K562 (cell line): ENCODE results near the gene CYB5R3. TPM values are rescaled to one million over a fixed set of nuclear protein-coding genes. Genes with fewer than 3 reads are reported as not detected.

Source experiments
- BRCA1 ChIP-seq, 2 experiments: fragments of 450-650 bp in 1 of 2; sonication (generic) in 1 of 2; formaldehyde crosslinking in 1 of 2; IDR thresholded peaks; 2 replicates each; pipeline versions ENCODE4 v1.5.0 to v1.6.1; 2017 to 2020; ENCODE audit warnings: mild to moderate bottlenecking in 1 of 2, missing genetic modification reagents in 1 of 2
- FOXA1 ChIP-seq: fragments of 450-650 bp; IDR thresholded peaks from 2 replicates; pipeline ENCODE4 v1.6.1; 2016; ENCODE audit warnings: mild to moderate bottlenecking, borderline replicate concordance
- HDGF ChIP-seq: fragments of 450-650 bp; IDR thresholded peaks from 2 replicates; pipeline ENCODE4 v1.6.1; 2016
- RNF2 ChIP-seq: sonication (generic); IDR thresholded peaks from 2 replicates; pipeline ENCODE4 v1.6.1; 2016
- ZNF146 ChIP-seq: IDR thresholded peaks from one replicate; pipeline ENCODE4 v1.6.1; 2018; ENCODE audit warnings: missing compliant biosample characterization; ENCODE audit not compliant: unreplicated experiment
- polyA plus RNA-seq, 8 experiments: library from polyadenylated mRNA; depleted of rRNA in 4 of 8; stranded (reverse) in 5 of 8; unstranded in 3 of 8; fragments of >200 nt; fragmentation: Nextera tagmentation in 2 of 8; fragmentation: Illumina TruSeq in 1 of 8; extraction: Ambion mirVana in 2 of 8; extraction: Trizol in 1 of 8; gene quantifications; 2 replicates each; pipeline versions ENCODE4 v1.2.1 to v1.2.3, GENCODE V29; 2011 to 2014; ENCODE audit warnings: inconsistent platforms in 1 of 8, missing spikeins in 1 of 8
- total RNA-seq, 7 experiments: library from RNA; depleted of rRNA in 6 of 7; stranded (reverse); fragments of >200 nt in 6 of 7; fragmentation: Illumina TruSeq in 2 of 7; extraction: Trizol in 2 of 7; gene quantifications; 2 replicates each; pipeline versions ENCODE4 v1.2.1 to v1.2.3, GENCODE V29; 2011 to 2021; ENCODE audit warnings: low replicate concordance in 1 of 7
- TF ChIP-seq, protein P1 (sequence below): fragments of 250-450 bp; sonication (Bioruptor Pico); IDR thresholded peaks from 2 replicates; pipeline ENCODE4 v1.5.0; 2020; ENCODE audit warnings: mild to moderate bottlenecking, borderline replicate concordance
- TF ChIP-seq, protein P2 (sequence below): fragments of 200-600 bp; sonication (generic); IDR thresholded peaks from one replicate; pipeline ENCODE4 v1.6.1; 2012; ENCODE audit warnings: mild to moderate bottlenecking, low read depth, low read length, inconsistent platforms
- TF ChIP-seq, protein P3 (sequence below): sonication (generic); formaldehyde crosslinking; IDR thresholded peaks from 2 replicates; pipeline ENCODE4 v1.8.0; 2022; ENCODE audit warnings: mild to moderate bottlenecking, missing genetic modification reagents

The CYB5R3 gene
- total and polyA plus RNA-seq, 9 of the 15 experiments (the other 6 are each of a cell fraction or from before 2014, with no cell fraction given) = 1.4 to 66.8 (median 23.4) TPM

DNA sequence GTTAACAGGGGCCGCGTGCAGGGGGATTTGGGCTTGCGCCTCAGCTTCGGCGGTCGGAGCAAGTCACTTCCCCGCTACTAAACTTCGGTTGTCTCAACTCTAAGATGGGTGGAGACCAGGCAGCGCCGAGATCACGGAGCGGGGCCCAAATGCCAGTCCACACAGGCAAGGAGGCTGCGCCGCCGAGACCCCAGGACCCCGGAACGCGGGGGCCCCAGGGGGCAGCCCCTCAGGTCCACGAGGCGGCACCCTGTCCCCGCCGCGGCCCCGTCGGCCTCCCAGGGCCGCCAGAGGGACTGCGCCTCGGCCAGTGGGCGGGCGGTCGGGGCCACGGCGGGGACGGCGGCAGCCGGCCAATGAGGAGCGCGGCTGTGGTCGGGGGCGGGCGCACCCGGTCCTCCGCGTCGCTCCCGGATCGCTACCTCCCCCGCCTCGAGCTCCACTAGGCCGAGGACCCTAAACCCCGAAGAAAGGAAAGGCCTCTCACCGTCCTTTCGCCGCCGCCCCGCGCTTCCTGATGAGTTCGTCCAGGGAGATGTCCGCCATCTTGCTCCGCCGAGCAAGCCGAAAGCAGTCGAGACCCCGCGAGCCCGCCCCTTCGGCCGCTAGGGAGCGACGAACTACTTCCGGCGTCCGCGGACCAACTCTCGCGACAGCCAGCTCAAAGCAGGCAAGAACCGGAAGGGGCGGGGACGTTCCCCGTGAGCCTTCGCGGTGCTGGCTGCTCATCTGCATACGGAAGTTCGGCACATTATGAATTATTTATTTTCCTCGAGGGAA, 34.7 kb downstream of the CYB5R3 start, which contains the start of gene POLDIP3 (continued):
- TF ChIP-seq RNF2 (no peak), HDGF (no peak), BRCA1 (IDR thresholded peaks at IDR 0.05) (no peak), BRCA1 (CRISPR knock-in tag; IDR thresholded peaks at IDR 0.05) (no peak), FOXA1 (no peak), ZNF146 (no peak)
- TF ChIP-seq, protein P1, sequence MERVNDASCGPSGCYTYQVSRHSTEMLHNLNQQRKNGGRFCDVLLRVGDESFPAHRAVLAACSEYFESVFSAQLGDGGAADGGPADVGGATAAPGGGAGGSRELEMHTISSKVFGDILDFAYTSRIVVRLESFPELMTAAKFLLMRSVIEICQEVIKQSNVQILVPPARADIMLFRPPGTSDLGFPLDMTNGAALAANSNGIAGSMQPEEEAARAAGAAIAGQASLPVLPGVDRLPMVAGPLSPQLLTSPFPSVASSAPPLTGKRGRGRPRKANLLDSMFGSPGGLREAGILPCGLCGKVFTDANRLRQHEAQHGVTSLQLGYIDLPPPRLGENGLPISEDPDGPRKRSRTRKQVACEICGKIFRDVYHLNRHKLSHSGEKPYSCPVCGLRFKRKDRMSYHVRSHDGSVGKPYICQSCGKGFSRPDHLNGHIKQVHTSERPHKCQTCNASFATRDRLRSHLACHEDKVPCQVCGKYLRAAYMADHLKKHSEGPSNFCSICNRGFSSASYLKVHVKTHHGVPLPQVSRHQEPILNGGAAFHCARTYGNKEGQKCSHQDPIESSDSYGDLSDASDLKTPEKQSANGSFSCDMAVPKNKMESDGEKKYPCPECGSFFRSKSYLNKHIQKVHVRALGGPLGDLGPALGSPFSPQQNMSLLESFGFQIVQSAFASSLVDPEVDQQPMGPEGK (CRISPR knock-in tag) = no peak
- TF ChIP-seq, protein P2, sequence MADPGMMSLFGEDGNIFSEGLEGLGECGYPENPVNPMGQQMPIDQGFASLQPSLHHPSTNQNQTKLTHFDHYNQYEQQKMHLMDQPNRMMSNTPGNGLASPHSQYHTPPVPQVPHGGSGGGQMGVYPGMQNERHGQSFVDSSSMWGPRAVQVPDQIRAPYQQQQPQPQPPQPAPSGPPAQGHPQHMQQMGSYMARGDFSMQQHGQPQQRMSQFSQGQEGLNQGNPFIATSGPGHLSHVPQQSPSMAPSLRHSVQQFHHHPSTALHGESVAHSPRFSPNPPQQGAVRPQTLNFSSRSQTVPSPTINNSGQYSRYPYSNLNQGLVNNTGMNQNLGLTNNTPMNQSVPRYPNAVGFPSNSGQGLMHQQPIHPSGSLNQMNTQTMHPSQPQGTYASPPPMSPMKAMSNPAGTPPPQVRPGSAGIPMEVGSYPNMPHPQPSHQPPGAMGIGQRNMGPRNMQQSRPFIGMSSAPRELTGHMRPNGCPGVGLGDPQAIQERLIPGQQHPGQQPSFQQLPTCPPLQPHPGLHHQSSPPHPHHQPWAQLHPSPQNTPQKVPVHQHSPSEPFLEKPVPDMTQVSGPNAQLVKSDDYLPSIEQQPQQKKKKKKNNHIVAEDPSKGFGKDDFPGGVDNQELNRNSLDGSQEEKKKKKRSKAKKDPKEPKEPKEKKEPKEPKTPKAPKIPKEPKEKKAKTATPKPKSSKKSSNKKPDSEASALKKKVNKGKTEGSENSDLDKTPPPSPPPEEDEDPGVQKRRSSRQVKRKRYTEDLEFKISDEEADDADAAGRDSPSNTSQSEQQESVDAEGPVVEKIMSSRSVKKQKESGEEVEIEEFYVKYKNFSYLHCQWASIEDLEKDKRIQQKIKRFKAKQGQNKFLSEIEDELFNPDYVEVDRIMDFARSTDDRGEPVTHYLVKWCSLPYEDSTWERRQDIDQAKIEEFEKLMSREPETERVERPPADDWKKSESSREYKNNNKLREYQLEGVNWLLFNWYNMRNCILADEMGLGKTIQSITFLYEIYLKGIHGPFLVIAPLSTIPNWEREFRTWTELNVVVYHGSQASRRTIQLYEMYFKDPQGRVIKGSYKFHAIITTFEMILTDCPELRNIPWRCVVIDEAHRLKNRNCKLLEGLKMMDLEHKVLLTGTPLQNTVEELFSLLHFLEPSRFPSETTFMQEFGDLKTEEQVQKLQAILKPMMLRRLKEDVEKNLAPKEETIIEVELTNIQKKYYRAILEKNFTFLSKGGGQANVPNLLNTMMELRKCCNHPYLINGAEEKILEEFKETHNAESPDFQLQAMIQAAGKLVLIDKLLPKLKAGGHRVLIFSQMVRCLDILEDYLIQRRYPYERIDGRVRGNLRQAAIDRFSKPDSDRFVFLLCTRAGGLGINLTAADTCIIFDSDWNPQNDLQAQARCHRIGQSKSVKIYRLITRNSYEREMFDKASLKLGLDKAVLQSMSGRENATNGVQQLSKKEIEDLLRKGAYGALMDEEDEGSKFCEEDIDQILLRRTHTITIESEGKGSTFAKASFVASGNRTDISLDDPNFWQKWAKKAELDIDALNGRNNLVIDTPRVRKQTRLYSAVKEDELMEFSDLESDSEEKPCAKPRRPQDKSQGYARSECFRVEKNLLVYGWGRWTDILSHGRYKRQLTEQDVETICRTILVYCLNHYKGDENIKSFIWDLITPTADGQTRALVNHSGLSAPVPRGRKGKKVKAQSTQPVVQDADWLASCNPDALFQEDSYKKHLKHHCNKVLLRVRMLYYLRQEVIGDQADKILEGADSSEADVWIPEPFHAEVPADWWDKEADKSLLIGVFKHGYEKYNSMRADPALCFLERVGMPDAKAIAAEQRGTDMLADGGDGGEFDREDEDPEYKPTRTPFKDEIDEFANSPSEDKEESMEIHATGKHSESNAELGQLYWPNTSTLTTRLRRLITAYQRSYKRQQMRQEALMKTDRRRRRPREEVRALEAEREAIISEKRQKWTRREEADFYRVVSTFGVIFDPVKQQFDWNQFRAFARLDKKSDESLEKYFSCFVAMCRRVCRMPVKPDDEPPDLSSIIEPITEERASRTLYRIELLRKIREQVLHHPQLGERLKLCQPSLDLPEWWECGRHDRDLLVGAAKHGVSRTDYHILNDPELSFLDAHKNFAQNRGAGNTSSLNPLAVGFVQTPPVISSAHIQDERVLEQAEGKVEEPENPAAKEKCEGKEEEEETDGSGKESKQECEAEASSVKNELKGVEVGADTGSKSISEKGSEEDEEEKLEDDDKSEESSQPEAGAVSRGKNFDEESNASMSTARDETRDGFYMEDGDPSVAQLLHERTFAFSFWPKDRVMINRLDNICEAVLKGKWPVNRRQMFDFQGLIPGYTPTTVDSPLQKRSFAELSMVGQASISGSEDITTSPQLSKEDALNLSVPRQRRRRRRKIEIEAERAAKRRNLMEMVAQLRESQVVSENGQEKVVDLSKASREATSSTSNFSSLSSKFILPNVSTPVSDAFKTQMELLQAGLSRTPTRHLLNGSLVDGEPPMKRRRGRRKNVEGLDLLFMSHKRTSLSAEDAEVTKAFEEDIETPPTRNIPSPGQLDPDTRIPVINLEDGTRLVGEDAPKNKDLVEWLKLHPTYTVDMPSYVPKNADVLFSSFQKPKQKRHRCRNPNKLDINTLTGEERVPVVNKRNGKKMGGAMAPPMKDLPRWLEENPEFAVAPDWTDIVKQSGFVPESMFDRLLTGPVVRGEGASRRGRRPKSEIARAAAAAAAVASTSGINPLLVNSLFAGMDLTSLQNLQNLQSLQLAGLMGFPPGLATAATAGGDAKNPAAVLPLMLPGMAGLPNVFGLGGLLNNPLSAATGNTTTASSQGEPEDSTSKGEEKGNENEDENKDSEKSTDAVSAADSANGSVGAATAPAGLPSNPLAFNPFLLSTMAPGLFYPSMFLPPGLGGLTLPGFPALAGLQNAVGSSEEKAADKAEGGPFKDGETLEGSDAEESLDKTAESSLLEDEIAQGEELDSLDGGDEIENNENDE = no peak
- TF ChIP-seq, protein P3, sequence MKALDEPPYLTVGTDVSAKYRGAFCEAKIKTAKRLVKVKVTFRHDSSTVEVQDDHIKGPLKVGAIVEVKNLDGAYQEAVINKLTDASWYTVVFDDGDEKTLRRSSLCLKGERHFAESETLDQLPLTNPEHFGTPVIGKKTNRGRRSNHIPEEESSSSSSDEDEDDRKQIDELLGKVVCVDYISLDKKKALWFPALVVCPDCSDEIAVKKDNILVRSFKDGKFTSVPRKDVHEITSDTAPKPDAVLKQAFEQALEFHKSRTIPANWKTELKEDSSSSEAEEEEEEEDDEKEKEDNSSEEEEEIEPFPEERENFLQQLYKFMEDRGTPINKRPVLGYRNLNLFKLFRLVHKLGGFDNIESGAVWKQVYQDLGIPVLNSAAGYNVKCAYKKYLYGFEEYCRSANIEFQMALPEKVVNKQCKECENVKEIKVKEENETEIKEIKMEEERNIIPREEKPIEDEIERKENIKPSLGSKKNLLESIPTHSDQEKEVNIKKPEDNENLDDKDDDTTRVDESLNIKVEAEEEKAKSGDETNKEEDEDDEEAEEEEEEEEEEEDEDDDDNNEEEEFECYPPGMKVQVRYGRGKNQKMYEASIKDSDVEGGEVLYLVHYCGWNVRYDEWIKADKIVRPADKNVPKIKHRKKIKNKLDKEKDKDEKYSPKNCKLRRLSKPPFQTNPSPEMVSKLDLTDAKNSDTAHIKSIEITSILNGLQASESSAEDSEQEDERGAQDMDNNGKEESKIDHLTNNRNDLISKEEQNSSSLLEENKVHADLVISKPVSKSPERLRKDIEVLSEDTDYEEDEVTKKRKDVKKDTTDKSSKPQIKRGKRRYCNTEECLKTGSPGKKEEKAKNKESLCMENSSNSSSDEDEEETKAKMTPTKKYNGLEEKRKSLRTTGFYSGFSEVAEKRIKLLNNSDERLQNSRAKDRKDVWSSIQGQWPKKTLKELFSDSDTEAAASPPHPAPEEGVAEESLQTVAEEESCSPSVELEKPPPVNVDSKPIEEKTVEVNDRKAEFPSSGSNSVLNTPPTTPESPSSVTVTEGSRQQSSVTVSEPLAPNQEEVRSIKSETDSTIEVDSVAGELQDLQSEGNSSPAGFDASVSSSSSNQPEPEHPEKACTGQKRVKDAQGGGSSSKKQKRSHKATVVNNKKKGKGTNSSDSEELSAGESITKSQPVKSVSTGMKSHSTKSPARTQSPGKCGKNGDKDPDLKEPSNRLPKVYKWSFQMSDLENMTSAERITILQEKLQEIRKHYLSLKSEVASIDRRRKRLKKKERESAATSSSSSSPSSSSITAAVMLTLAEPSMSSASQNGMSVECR (CRISPR knock-in tag) = peak; percentile 52; the same call in 1 of the 2 replicates
